ENCODE data around the gene TRNAU1AP. TPM values are rescaled to one million over a fixed set of nuclear protein-coding genes. Genes with fewer than 3 reads are reported as not detected.

Gene TRNAU1AP
- total and polyA plus RNA-seq, 2 of the 13 experiments (the other 11 are each of a cell fraction or from before 2014, with no cell fraction given) = 29.0 to 42.9 TPM

GRCh38 chr1:28552758-28553663 is at the start of gene TRNAU1AP (continued):
- TF ChIP-seq ETV5 (CRISPR knock-in tag; IDR thresholded peaks at IDR 0.05; ENCODE audit: borderline replicate concordance) (peak; percentile 86), E2F2 (CRISPR knock-in tag; IDR thresholded peaks at IDR 0.05; ENCODE audit: borderline replicate concordance) (no peak), SOX5 (CRISPR knock-in tag; IDR thresholded peaks at IDR 0.05; ENCODE audit: borderline replicate concordance) (peak; percentile 54; the same call in 1 of the 2 replicates), MXD1 (CRISPR knock-in tag; IDR thresholded peaks at IDR 0.05) (peak; percentile 60), ZNF660 (CRISPR knock-in tag; IDR thresholded peaks at IDR 0.05; ENCODE audit: borderline replicate concordance, low read depth) (no peak), ZNF569 (CRISPR knock-in tag; IDR thresholded peaks at IDR 0.05; ENCODE audit: borderline replicate concordance) (no peak), SCMH1 (CRISPR knock-in tag; IDR thresholded peaks at IDR 0.05; ENCODE audit: borderline replicate concordance) (no peak), ZNF670 (CRISPR knock-in tag; IDR thresholded peaks at IDR 0.05; ENCODE audit: borderline replicate concordance) (peak; percentile 82; the same call in 1 of the 2 replicates), ZNF609 (CRISPR knock-in tag; IDR thresholded peaks at IDR 0.05; ENCODE audit: borderline replicate concordance) (peak; percentile 30; the same call in 1 of the 2 replicates), FOSL2 (CRISPR knock-in tag; IDR thresholded peaks at IDR 0.05) (no peak), TBL1XR1 (IDR thresholded peaks at IDR 0.05; ENCODE audit: borderline replicate concordance, low read length, partially characterized antibody) (no peak), ZNF557 (CRISPR knock-in tag; IDR thresholded peaks at IDR 0.05) (no peak), MTF1 (CRISPR knock-in tag; IDR thresholded peaks at IDR 0.05) (no peak), ARNT (IDR thresholded peaks at IDR 0.05) (no peak), ZNF136 (CRISPR knock-in tag; IDR thresholded peaks at IDR 0.05; ENCODE audit: low read depth) (peak; percentile 92; the same call in 1 of the 2 replicates), ZNF205 (CRISPR knock-in tag; IDR thresholded peaks at IDR 0.05) (0 out of 2 replicates have a peak, but pooled peaks have one; percentile 64), STAG1 (CRISPR knock-in tag; IDR thresholded peaks at IDR 0.05) (no peak), DZIP1 (CRISPR knock-in tag; IDR thresholded peaks at IDR 0.05) (peak; percentile 78; the same call in 1 of the 2 replicates), ZC3H4 (CRISPR knock-in tag; IDR thresholded peaks at IDR 0.05; ENCODE audit: borderline replicate concordance) (no peak)
